A549 treated with RU486 at 1 μM for 4 hours (cell line): ENCODE data around the gene LYRM2. TPM values are rescaled to one million over a fixed set of nuclear protein-coding genes. Genes with fewer than 3 reads are reported as not detected.

ENCODE experiments used
- total RNA-seq: library from RNA; stranded (reverse); fragments of 200-300 nt; extraction: Qiagen RNA extraction; gene quantifications from 5 replicates; pipeline ENCODE4 v1.2.3, GENCODE V29; 2022; ENCODE audit warnings: low read depth

The LYRM2 gene, protein sequence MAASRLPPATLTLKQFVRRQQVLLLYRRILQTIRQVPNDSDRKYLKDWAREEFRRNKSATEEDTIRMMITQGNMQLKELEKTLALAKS
- total RNA-seq: 25.1 to 38.1 TPM (median 32.9 TPM) in 5 replicates

DNA sequence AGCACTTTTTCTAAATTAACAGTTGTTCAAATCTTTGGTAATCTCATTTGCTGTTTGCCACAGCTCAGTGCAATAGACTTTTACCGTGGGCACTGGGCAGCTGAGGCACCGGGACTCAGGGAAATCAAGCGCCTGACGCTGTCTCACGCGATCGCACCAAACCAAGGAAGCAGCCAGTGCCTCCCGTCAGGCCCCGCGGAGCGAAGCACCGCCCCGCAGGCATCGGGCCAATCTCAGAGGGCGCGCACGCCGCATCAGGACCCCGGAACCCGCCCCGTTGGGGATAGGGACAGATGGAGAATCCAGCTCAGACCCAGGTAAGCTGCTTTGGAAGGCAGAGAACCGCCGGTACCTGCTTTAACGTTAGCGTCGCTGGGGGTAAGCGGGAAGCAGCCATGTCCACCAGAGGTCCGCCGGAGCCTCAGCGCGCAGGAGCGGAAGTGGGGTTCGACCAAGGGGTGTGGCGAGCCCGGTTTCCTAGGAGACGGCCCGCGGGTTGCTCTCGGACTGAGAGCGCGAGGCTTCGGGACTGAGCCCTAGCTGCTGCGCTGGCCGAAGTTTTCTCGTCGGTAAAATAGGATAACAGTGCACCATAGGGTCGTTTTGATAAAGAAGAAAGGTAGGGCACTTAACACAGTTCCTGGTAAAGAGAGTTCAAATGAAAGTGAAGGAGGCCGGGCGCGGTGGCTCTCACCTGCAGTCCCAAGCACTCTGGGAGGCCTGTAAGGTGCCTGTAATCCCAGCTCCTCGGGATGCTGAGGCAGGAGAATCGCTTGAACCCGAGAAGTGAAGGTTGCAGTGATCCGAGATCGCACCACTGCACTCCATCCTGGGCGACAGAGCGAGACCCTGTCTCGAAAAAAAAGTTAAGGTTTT is at the start of gene LYRM2:
LYRM2 (minus strand) TSS at position 428 of the 876 bp plus-strand sequence; CDS start at position 397, 31 bp downstream.

Other genes starting within 250 kb of the LYRM2 start
- gene RRAGD, start 226.5 kb downstream of the LYRM2 start, total RNA-seq: 3.3 to 5.2 TPM (median 4.2 TPM) in 5 replicates
- gene ANKRD6, start 205.6 kb downstream of the LYRM2 start, total RNA-seq: 1.4 to 2.2 TPM (median 1.8 TPM) in 5 replicates
- gene MDN1, start 181.0 kb upstream of the LYRM2 start, total RNA-seq: 10.5 to 13.5 TPM (median 12.4 TPM) in 5 replicates
- gene CASP8AP2, start 191.1 kb upstream of the LYRM2 start, total RNA-seq: 2.8 to 7.0 TPM (median 6.3 TPM) in 5 replicates